ENCODE data around the gene ERCC6L2.

The ERCC6L2 gene

DNA sequence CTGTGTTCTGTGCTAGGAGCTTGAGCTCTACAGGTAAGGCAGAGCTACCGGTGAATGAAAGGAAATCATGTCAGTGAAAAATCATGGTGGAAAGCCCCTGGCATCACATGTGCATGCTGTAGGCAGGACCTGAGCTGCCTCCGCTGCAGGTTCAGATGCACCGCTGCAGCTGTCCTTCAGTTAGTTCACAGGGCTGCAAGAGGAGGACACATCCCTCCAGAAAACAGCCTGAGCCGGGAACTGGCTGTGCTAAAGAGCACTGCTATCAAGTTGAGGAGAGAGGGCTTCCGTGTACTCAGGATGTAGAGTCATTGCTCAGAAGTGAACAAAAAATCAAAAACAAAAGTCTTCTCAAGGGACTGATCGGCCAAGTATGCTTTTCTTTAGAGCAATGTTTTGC lies 138.6 kb downstream of the ERCC6L2 start:
- Histone ChIP-seq H3K4me3 (no peak overlapping the region), H3K27ac (peak overlapping the region in 6 of 21 experiments; percentile 20 to 67 (median 49))

DNA sequence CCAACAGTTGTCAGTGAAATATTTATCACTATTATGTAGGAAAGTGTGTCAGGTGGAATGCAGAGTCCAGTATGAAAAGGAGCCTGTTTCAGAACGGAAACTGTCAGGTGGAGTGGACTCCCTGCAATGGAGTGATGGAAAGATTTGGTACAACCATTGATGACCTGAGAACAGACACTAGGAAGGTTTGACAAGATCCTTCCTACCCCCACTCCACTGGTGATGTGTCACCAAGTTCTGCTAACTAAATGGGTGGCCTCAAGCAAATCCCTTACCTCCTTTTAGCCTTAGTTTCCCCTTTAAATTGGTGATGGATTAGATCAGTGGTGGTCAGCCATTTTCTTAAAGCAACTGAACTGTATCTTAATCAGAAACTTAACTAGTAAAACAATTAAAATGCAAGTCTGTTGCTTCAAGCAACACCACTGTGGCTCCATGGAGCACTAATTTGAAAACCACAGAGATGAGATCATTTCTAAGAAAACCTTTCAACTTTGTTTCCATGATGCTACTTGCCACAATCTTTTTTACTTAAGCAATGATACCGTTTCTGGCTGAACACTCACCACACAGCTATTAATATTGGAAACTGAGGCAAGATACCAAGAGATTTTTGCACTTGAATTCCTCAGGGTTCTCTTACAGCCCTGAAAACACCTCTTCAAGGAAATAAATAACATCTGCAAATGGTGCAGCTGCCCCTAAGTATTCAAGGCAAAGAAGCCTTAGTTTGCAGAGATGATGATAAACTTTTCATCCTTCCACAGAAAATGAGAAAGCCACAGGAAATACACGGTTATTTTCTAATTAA lies 140.6 kb downstream of the ERCC6L2 start:
- Histone ChIP-seq H3K27ac (peak overlapping the region in 8 of 21 experiments; percentile 11 to 73 (median 32)), H3K4me3 (no peak overlapping the region)
